Stomach (tissue), 4 donors: ENCODE measurements around the gene PRDX3.

ENCODE experiments used
- CTCF ChIP-seq, 7 experiments: fragments of 450-650 bp in 4 of 7; fragments of 200-600 bp in 3 of 7; sonication (generic) in 3 of 7; IDR thresholded peaks; one replicate each; pipeline ENCODE4 v1.5.1; 2016 to 2019; ENCODE audit warnings: antibody characterized with exemption in 7 of 7, control low read depth in 2 of 7, mild to moderate bottlenecking in 1 of 7
- POLR2A ChIP-seq, 4 donors: fragments of 450-650 bp; IDR thresholded peaks; one replicate each; pipeline ENCODE4 v1.6.1; 2016; ENCODE audit warnings: antibody characterized with exemption in 4 of 4, control low read depth in 2 of 4, mild to moderate bottlenecking in 1 of 4, moderate library complexity in 1 of 4
- POLR2AphosphoS5 ChIP-seq, 3 donors: sonication (generic); formaldehyde crosslinking; IDR thresholded peaks; one replicate each; pipeline ENCODE4 v1.6.1; 2016; ENCODE audit warnings: antibody characterized with exemption in 3 of 3

- TF ChIP-seq POLR2A (IDR thresholded peaks at IDR 0.05) = no peak
- no peak for TF ChIP-seq CTCF (IDR thresholded peaks at IDR 0.05)
- TF ChIP-seq POLR2AphosphoS5 (IDR thresholded peaks at IDR 0.05) = peak in 2 of 3 donors; percentile 27 to 30
Measured at GRCh38 chr10:119217991-119218490, 39.4 kb upstream of the PRDX3 start.
